Fibroblast of lung (primary cell): ENCODE results near the gene GPX4.

Experiments
- CTCF ChIP-seq, 2 donors: IDR thresholded peaks in 1 of 2; conservative IDR thresholded peaks in 1 of 2; 1 replicate in 1 of 2; 2 replicates in 1 of 2; pipeline ENCODE4 v1.5.1; 2011 to 2012; ENCODE audit warnings: low read length in 2 of 2, control low read depth in 1 of 2, inconsistent platforms in 1 of 2, low read depth in 1 of 2, mild to moderate bottlenecking in 1 of 2
- EZH2 ChIP-seq: IDR thresholded peaks from 2 replicates; pipeline ENCODE4 v1.5.1; 2012; ENCODE audit warnings: low read length, control low read depth, mild to moderate bottlenecking; ENCODE audit errors: missing control alignments

DNA sequence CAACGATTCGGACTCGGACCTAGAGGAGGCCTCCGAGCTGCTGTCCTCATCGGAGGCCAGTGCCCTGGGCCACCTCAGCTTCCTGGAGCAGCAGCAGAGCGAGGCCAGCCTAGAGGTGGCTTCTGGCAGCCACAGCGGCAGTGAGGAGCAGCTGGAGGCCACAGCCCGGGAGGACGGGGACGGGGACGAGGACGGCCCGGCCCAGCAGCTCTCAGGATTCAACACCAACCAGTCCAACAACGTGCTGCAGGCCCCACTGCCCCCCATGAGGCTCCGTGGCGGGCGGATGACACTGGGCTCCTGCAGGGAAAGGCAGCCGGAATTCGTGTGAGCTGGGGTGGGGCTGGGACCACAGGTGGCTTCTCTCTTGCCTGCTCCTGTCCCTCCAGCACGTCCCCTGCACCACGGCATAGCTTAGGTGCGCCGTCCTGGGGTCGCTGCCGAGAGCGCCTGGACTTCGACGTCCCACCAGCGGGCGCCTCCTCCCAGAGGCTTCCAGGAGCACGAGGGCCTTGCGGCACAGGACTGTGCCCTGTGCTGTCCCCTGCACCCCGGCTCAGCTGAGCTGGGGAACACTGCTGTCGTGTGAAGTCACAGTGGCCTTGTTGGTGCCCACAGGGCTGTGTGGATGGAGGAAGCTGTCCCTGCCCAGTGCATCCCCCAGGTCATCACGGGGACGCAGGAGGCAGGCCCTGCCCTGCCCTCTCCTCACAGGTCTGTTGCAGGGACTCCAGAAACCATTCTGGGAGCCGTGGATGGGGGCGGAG, 17.9 kb upstream of the GPX4 start:
- TF ChIP-seq CTCF (conservative IDR thresholded peaks at IDR 0.05 in 1 of 2, IDR thresholded peaks at IDR 0.05 in 1 of 2; ENCODE audit: low read depth in 1 of 2, low read length in 2 of 2) (no peak), EZH2 (no peak)
